ENCODE data around the gene TMEM63A. TPM values are rescaled to one million over a fixed set of nuclear protein-coding genes. Genes with fewer than 3 reads are reported as not detected.
A peak's percentile ranks its signal among the peaks of the same experiment; 100 is the strongest.
"Not testable (repeated sequence)": the region's sequence is repeated elsewhere in the genome, so short reads cannot be mapped to it uniquely, and the experiment has no call there.

Gene TMEM63A
- polyA plus RNA-seq, 3 donors = 35.7 to 43.0 (median 41.0) TPM

DNA sequence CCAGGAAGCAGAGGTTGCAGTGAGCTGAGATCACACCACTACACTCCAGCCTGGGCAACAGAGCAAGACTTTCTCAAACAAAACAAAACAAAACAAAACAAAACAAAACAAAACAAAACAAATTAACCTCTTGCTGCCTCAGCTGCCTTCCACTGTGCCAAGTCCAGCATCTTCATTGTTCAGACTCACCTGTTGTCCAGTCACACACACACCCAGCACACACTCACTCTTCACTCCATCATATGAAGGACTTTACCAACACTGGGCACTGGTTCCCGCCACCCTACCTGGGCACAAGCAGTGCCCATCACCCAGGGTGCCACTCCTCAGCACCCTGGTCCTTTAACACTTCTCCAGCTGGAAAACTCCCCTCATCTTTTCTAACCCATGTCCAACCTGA is 27.3 kb upstream of the TMEM63A start:
- DNase-seq (ENCODE audit: low read depth in 3 of 3, low spot score in 2 of 3) = no peak

- no peak for DNase-seq (ENCODE audit: low read depth in 3 of 3, low spot score in 2 of 3)
These were observed 26.6 kb upstream of the TMEM63A start for GRCh38 chr1:225908773-225909172.

DNA sequence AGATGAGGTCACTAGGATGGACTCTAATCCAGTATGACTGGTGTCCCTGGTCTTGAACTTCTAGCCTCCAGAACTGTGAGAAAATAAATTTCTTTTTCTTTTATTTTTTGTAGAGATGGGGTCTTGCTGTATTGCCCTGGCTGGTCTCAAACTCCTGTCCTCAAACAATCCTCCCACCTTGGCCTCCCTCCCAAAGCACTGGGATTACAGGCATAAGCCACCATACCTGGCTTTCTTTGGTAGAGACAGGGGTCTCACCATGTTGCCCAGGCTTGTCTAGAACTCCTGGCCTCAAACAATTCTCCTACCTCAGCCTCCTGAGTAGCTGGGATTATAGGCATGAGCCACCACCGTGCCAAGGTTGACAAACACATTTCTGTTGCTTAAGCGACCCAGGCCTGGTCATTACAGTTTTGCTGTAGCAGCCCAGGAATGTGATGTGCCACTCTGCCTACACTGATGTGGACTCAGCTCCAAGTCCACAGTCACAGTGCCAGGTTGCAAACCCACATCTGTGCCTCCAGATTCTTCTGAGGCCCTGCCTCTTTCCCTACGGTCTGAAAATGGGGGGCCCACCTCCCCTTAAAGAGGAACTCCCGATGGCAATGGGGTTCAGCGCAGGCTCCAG is 25.9 kb upstream of the TMEM63A start:
- DNase-seq (ENCODE audit: low read depth in 3 of 3, low spot score in 2 of 3) = no peak

- DNase-seq (ENCODE audit: low read depth in 3 of 3, low spot score in 2 of 3) = no peak
These were observed 25.2 kb upstream of the TMEM63A start for GRCh38 chr1:225907341-225907740.

DNA sequence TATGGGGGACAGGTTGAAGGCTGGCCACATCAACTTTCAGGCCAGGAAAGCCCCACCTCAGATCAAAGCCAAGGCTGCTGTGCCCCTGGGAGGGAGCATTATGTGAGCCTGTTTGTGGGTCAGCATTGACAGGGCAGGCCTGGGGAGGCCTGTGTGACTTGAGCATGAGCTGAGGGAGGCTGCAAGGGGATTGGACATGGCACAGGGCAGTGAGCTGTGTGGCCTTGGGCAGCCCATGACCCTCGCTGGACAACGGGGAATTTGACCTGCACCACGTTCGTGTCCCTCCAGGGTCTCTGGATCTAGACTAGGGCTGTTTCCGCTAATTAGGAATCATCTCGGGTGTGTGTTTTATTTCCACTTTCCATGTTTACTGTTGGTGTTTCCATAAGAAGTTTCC is 24.3 kb upstream of the TMEM63A start:
- DNase-seq (ENCODE audit: low read depth in 3 of 3, low spot score in 2 of 3) = no peak

GRCh38 chr1:225903623-225904022 is 21.4 kb upstream of the TMEM63A start:
- no peak for DNase-seq (ENCODE audit: low read depth in 3 of 3, low spot score in 2 of 3)

DNA sequence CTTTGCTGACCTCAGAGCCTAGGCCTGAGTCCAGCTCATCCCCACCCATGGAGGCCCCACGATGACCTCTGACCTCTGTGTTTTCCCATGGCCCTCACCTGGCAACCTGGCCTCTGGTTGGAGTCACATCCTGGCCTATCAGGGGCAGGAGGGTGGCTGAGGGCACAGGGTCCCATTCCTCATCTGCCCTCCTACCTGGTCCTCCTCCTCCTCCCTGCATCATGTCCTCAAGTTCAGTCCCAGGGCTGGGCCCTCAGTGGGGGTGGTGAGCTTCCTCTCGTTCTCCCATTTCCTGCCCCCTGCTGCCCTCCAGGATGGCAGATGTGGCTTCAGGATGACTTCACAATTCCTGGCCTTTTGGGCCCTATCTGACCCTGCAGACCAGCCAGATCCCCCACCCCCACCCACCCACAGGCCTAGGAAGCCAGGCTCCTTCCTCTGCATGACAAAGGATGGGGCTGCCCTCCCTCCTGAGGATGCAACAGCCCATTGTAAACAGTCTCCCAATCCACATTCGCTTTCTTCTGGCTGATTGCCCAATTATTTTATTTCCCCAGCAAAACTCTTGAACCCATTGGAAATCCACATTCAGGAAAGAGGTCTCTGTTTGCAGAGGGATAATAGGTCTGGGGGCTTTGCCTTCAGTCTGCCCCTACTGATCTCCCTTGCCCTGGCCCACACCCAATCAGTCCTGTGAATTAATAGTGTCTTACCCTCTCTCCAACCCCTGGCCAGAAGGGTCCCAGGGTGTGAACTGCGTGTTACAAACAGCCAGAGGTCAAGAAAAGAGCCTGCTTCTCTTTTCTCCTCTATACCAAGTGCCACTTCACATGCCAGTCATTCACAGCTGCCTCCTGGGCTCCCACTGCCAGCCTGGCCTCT is 17.1 kb upstream of the TMEM63A start:
- DNase-seq (ENCODE audit: low read depth in 3 of 3, low spot score in 2 of 3) = no peak

- DNase-seq (ENCODE audit: low read depth in 3 of 3, low spot score in 2 of 3) = no peak
These were observed 15.7 kb upstream of the TMEM63A start for GRCh38 chr1:225897595-225898514.

DNA sequence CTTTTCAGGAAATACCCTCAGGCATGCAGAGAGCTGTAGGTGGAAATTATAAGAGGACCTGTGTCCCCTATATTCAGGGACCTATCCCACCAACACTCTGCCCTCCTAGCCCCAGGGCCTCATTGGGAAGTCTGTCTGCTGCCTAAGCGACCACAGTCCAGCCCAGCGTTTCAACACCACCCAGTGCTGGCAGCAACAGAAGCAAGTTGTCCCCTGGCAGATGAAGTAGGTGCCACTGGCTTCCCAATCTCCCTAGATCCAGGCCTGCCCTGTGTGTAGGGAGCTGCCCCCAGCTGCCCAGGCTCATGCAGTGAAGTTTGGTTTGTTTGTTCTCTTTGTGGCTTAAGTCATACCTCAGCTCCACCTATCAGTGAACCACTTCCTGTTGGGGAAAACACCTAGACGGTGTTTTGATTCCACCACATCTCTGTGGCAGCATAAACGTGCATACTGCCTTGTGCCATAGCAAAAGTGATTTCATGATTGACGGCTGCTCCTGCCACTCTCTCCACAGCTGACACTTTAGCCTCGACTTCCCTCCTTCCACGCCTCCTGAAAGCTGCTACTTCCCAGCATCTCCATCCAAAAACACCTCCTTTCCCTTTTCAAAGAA is 14.9 kb upstream of the TMEM63A start:
- DNase-seq (ENCODE audit: low read depth in 3 of 3, low spot score in 2 of 3) = no peak

- no peak for DNase-seq (ENCODE audit: low read depth in 3 of 3, low spot score in 2 of 3)
These were observed 14.3 kb upstream of the TMEM63A start for GRCh38 chr1:225896494-225896893.

DNA sequence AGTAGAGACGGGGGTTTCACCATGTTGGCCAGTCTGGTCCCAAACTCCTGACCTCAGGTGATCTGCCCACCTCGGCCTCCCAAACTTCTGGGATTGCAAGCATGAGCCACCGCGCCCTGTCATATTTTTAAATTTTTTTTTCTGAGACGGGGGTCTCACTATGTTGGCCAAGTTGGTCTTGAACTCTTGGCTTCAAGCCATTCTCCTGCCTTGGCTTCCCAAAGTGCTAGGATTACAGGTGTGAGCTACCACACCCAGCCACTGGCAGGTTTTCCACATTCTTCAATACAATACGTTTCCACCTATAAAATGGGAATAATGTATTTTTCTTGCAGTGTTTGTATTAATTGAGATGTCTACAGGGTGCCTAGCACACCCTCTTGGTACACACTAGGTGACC is 10.1 kb upstream of the TMEM63A start:
- DNase-seq (ENCODE audit: low read depth in 3 of 3, low spot score in 2 of 3) = no peak

GRCh38 chr1:225891229-225891972 is 9.2 kb upstream of the TMEM63A start:
- DNase-seq (ENCODE audit: low read depth in 3 of 3, low spot score in 2 of 3) = no peak

- no peak for DNase-seq (ENCODE audit: low read depth in 3 of 3, low spot score in 2 of 3)
These were observed 8.4 kb upstream of the TMEM63A start for GRCh38 chr1:225890346-225891228.

GRCh38 chr1:225889743-225890142 is 7.6 kb upstream of the TMEM63A start:
- DNase-seq (ENCODE audit: low read depth in 3 of 3, low spot score in 2 of 3) = no peak

GRCh38 chr1:225888898-225889601 is 6.9 kb upstream of the TMEM63A start, which contains the start of gene LEFTY1:
LEFTY1 (minus strand) TSS chr1:225889146; CDS start chr1:225889066, 80 bp downstream.
- peak in 2 of 3 donors; percentile 81 to 86 for DNase-seq (ENCODE audit: low read depth in 3 of 3, low spot score in 2 of 3)

DNA sequence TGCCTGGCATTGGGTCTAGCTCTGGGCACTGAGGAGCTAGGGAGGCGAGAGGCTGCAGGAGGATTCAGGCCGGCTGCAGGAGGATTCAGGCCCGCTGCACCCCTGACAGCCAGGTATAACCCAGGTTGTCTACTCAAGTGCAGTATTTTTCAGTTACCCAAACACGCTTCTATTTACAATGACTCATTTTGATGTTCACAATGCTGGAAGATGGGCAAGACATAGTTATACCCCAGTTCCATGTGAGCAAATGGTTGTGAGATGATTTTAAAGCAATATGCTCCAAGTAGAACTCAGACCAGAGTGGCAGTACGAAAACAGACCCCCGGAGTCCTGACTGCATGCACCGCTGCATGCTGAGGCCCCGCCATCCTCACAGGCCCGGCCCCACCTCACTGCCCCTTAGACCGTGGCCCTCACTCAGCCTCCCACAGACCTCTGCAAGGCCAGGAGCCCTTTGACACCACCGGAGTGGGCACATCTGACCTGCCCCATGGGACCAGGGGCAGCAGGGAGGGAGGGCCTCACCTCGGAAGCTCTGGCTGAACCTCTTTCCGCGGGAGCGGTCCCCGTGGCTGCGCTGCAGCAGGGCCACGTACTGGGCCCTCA is 6.2 kb upstream of the TMEM63A start:
- DNase-seq (ENCODE audit: low read depth in 3 of 3, low spot score in 2 of 3) = no peak

- DNase-seq (ENCODE audit: low read depth in 3 of 3, low spot score in 2 of 3) = not testable (repeated sequence)
These were observed 5.5 kb upstream of the TMEM63A start for GRCh38 chr1:225887554-225888288.
